Central memory CD4-positive, alpha-beta T cell (primary cell): ENCODE measurements around the gene TCF7L1.
"Not testable (repeated sequence)": the region's sequence is repeated elsewhere in the genome, so short reads cannot be mapped to it uniquely, and the experiment has no call there.

Source experiments
- DNase-seq: peaks from one replicate; pipeline ENCODE4 v3.0.0; 2022

TCF7L1 gene

GRCh38 chr2:85291425-85292023, 158.3 kb downstream of the TCF7L1 start:
- peak; percentile 55 for DNase-seq

GRCh38 chr2:85302121-85302520, 168.9 kb downstream of the TCF7L1 start:
- no peak for DNase-seq

GRCh38 chr2:85303780-85304531, 170.8 kb downstream of the TCF7L1 start:
- no peak for DNase-seq

- no peak for DNase-seq
Measured at GRCh38 chr2:85307527-85307897, 174.3 kb downstream of the TCF7L1 start.

- DNase-seq, result no peak
Measured at GRCh38 chr2:85308201-85308600, 175.0 kb downstream of the TCF7L1 start.

- DNase-seq, result no peak
Measured at GRCh38 chr2:85308896-85309555, 175.8 kb downstream of the TCF7L1 start.

- peak; percentile 26 for DNase-seq
Measured at GRCh38 chr2:85309699-85310321, 176.6 kb downstream of the TCF7L1 start.

GRCh38 chr2:85310330-85310729, 177.1 kb downstream of the TCF7L1 start:
- DNase-seq, result no peak

GRCh38 chr2:85312404-85312803, 179.2 kb downstream of the TCF7L1 start:
- DNase-seq, result no peak

GRCh38 chr2:85314884-85315242, 181.7 kb downstream of the TCF7L1 start:
- no peak for DNase-seq

GRCh38 chr2:85315921-85316320, 182.7 kb downstream of the TCF7L1 start:
- not testable (repeated sequence) for DNase-seq

GRCh38 chr2:85318222-85319074, 185.3 kb downstream of the TCF7L1 start:
- DNase-seq, result no peak

GRCh38 chr2:85319796-85320195, 186.6 kb downstream of the TCF7L1 start:
- DNase-seq, result no peak

GRCh38 chr2:85323351-85323987, 190.3 kb downstream of the TCF7L1 start:
- no peak for DNase-seq

- not testable (repeated sequence) for DNase-seq
Measured at GRCh38 chr2:85323988-85324367, 190.8 kb downstream of the TCF7L1 start.

- no peak for DNase-seq
Measured at GRCh38 chr2:85324639-85325465, 191.7 kb downstream of the TCF7L1 start.

- no peak for DNase-seq
Measured at GRCh38 chr2:85325466-85325811, 192.2 kb downstream of the TCF7L1 start.

GRCh38 chr2:85326406-85327159, 193.4 kb downstream of the TCF7L1 start:
- DNase-seq, result peak; percentile 69

- peak; percentile 62 for DNase-seq
Measured at GRCh38 chr2:85327160-85327821, 194.1 kb downstream of the TCF7L1 start.
